ENCODE measurements around the gene PPP1R13B.
"Not testable (repeated sequence)": the region's sequence is repeated elsewhere in the genome, so short reads cannot be mapped to it uniquely, and the experiment has no call there.

Gene PPP1R13B

DNA sequence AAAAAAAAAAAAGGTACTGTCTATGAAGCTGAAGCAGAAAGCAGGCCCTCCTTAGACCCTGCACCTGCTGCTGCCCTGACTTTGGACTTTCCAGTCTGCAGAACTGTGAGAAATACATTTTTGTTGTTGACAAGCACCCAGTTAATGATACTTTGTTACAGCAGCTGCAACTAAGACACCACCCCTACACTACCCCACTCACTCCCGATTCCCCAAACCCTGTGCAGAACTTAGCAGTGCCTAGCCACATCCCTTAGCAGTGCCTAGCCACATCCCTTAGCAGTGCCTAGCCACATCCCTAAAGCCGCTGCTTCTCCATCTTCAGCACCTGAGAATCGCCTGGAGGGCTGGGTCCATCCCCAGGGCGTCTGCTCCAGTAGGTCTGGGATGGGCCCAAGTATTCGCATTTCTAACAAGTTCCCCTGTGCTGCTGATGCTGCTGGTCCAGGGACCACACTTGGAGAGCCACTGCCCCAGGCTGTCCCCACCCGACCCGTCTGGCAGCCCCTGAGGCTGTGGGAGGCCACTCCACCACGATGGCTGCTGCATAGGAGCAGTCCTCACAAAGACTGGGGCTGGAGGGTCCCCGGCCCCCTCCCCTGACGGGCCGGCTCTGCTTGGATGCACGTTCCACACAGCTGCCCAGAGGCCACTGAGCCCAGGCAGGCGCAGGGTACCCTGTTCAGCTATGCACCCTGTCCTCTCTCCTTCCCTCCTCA, 10.8 kb upstream of the PPP1R13B start:
- no peak for DNase-seq

DNA sequence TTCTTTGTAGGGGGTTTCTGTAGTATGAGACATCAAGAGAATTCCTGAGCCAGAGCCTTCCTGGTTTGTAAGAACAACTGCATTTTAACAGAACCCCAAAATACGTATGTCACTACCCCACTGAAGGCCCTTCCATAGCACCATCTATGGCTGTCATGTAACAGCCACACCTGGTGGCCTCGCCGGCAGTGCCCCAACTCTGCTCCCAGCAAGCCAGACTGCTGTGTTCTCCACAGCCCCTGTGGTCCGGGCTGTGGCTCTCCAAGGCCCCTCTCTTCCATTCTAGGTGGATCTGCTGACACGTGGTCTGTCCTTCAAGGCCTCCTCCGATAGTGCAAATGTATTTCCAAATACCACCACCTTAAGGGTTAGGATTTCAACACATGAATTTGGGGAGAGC, 9.9 kb upstream of the PPP1R13B start:
- no peak for DNase-seq

DNA sequence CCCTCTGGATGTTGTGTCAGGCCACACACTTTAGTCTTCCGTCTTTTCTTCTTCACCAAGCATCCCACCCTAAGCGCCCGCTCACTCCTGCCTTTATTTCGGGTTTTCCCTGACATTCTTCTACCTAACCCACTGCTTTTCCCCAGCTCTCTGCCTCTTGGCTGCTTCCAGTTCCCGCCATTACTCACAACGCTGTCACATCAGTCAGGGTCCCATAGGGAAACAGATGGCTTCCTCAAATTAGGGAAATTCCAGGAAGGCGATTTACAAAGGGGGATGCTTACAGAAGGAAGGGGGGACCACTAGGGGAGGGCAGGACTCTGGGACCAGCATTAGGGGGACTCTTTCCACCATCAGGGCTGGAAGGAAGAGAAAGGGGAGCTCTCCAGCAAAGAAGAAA, 9.2 kb upstream of the PPP1R13B start:
- no peak for DNase-seq

DNA sequence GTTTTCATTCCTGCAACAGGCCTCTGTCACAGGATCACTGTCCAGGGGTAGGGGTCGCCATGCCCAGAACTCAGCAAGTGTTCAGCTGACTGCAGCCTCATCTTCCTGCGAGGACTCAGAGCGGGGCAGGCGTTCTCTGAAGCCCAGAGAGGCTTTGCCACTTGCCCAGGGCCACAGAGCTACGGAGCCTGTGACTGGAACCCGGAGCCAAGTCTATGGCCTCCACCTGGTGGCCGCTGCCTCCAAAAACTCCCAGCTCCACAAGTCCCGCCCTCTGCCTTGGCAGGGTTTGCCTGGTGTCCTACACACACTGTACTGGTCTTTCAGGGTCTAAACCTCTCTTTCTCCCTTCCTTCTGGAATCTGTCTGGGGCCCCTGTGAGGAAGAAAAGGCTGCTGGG, 8.7 kb upstream of the PPP1R13B start:
- no peak for DNase-seq

DNA sequence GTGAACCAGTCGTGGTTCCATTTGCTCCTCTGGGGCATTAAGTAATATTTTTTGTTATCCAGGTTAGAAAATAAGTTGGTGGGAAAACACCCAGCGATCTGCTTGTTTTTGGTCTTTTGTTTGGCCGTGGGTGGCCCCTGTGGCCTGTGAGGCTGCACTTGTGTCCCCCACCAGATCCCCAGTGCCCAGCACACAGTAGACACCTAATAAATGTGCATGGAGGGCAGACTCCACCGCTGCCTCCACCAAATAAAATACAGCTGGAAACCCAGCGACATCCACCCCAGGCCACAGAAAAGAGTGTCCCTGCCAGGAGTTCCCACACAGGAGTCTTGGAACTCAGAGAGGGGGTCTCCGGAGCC, 8.3 kb upstream of the PPP1R13B start:
- DNase-seq = no peak

DNA sequence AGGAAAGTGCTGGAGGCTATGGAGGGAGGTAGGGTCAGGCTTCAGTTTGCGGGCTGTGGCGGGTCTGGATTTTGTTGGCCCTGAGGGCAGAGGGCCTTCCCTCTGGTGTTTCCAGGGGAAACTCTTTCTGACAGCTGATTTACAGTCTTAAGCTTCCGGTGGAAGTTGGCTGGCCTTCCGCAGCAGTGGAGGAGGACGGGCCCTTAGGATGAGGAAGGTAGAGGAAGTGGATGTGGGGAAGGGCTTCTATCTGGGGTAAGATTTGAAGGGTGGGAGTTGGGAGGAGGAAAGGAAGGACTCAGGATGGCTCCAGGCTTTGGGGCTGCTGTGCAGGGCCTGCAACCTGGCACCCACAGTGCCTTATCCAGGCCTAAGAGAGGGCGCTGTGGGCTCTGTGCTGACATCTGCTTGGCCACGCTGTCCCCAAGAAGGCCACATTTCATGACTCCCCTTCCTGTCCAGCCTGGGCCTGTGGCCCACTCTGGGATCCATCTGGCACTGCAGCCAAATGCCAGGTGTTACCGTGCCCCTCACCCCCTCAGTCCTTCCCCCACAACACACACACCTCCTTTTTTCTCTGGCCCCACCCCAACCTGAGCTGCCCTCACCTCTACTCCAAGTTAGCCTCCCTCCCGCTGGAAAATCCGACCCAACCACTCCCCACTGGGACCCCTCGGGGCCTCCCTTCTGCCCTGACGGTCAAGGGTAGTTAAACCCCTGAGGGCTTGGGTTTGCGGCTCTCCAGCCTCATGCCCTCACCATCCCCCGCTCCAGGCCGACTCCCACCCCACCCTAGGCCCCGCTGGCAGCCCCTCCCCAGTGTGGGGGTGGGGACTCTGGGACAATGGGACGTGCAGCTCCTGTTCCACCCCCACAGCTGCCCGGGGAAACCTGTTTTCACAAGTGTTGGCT, 7.7 kb upstream of the PPP1R13B start:
- no peak for DNase-seq

DNA sequence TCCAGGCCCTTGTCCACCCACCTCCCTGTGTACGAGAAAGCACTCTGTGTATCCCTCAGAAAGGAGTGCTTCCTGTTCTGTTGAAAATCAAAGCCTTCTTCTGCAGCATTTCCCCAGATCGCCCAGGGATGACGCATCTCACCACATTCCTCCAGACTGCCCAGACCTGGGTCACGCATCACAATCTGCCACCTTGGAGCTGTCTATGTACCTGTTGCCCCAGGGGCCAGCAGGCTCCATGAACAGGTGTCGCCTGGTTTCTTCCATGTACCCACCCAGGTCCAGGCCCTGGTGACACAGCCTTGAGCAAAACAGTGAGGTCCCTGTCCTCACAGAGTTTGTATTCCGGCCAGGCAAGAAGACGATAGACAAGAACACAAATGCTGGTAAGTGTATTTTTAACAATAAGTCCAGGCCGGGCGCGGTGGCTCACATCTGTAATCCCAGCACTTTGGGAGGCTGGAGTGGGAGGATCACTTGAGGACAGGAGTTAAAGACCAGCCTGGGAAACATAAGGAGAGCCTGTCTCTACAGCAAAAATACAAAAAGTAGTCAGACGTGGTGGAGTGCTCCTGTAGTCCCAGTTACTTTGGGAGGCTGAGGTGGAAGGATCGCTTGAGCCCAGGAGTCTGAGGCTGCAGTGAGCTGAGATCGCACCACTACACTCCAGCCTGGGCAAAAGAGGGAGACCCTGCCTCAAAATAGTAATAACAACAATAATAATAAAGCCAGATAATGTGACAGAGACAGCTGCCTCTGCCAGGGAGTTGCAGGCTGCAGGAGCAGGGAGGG, 6.8 kb upstream of the PPP1R13B start:
- DNase-seq = no peak

DNA sequence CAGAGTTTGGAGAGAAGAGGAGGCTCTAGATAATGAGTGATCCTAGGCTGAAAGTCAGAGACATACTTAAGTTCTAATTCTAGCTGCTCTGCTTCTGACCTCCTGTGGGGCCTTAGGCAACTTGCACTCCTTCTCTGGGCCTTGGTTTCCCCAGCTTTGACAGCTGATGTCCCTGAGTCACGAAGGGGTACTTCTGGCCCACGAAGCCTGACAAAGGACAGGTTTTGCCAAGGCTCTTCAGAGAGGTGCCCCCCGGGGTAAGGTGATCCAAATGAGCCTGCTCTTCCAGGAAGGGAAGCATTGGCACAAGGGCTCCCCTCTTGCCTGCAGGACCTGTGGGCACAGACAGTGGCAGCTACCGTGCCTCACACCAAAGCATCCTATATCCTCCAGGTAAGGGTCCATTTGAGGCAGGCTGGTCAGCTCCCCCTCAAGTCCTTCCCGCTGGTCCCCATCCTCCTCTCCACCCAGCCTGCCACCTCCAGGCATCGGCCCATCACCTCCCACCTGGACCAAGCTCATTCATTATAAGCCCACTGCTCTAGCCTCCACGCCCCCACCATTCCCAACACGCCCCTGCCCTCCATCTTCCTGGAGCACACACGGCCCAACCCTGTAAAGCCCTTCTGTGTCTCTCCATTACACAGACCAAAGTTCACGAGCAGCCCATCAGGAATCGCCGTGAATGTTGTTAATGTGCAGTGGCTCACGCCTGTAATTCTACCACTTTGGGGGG, 1.9 kb upstream of the PPP1R13B start:
- DNase-seq = no peak

DNA sequence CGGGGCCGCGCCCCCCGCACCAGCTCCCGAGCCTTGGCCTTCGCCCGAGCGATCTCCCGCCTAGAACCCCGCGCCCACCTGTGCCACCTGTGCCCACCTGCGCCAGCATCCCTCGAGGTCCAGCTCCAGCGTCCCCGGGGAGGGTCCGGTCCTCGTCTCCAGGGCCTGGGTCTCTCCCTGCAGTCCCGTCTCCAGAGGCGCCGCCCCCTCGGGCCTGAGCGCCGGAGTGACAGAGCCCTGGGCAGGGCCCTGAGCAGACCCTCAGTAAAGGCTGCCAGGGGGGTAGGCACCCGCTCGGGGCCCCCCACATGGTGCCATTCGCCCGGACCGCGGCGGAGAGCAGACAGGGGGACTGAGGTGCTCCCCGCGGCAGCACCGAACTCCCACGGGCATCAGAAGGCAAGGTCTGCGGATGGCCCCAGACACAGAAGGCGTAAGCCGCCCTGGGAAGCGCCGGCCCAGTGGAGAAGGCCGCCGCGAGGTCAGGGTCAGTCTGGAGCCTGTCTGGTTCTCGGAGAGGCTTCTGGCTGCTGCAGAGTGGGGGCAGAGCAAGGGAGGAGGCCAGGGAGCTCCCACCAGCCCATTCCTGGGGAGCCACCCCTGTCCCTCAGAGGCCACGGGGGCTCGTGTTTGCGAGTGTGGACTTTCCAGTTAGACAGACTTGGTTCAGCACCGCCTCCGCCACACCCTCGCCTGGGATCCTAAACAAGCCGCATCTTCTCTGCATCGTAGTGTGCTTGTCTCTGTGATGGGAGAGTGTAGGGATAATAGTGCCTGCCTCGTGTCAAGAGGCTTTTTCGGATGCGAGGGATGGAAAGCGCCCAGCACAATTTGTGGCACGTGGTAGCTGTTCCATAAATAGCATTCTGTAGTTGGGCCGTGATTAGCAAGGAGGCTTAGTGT, 1.1 kb upstream of the PPP1R13B start:
- DNase-seq = no peak

DNA sequence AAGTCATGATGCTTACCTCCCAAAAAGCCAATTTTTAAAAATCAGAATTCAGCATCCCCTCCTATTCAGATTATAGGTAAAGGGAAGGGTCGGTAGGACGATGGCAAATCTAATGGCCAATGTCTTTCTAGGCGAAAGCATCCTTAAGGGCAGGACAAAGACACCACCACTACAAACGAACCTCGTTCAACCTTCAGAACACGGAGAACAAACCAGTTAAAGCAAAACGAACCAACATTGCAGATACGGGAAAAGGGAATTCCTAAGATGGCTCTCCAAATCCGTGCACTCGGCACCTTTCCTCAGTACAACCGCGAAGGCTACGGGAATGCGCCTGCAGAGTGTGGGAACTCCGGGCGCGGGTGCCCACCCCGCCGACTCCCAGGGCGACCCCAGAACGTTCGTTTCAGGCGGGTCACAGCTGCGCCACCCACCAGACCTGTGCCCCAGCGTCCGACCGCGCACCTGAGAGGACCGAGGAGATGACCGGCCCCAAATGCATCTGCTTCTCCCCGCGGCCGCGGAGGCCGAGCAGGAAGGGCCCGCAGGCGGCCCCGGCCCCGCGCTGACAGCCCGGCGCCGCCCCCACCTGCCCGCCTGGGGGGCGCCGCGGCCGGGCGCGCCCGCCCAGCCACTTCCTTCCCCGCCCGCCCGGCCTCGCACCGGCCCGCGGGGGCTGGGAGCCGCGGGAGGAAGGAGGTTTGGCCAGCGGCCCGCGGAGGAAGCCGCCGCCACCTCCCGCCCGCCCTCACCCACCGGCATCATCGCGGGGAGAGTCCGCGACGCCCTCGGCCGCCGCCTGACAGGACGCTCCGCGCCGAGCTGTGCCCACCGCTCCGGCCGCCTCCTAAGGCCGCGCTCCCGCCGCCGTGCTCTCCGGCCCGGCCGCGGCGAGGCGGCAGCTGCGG, 578 bp downstream of the PPP1R13B start:
- no peak for DNase-seq

DNA sequence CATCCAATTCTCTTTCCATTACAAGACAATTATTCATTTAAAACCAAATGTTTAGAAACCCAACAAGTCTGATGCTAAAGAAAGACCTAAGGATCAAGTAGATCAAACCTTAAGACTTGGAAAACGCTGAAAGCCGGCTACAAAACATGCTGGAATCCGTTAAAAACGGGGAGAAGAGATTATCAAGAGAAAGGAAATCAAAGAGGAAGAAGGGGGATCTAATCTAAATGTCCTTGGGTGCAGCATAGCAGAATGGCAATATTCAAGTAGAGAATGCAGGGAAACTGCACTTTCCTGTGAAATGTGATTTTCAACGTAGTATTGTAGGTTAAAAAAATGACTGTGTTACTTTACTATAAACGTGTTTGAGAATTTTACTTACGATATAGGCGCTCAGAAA, 1.3 kb downstream of the PPP1R13B start:
- no peak for DNase-seq

DNA sequence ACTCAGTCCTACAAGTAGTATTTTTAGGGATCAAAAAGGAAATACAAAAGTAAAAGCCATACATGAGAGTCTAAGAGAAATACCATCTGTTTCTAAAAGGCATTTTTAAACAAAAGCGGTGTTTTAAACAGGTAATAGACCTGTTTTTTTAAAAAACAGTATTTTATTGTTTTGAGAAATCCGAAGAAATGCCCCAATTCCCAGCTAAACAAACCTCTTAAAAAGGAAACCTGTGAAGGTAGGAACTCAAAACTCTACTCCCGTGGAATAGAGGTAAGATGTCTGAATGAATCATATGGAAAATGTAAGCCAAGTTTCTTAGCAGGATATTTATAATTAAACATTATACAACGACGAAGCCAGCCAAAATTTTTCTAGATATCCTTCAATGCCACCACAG, 2.0 kb downstream of the PPP1R13B start:
- no peak for DNase-seq

DNA sequence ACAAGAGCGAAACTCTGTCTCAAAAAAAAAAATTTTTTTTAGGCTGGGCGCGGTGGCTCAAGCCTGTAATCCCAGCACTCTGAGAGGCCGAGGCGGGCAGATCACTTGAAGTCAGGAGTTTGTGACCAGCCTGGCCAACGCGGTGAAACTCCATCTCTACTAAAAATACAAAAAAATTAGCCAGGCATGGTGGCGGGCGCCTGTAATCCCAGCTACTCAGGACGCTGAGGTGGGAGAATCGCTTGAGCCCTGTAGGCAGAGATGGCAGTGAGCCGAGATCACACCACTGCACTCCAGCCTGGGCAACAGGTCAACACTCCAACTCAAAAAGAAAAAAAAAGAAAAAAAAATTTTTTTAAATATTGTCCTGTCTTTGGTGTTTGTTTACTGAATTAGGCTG, 6.1 kb downstream of the PPP1R13B start:
- not testable (repeated sequence) for DNase-seq

DNA sequence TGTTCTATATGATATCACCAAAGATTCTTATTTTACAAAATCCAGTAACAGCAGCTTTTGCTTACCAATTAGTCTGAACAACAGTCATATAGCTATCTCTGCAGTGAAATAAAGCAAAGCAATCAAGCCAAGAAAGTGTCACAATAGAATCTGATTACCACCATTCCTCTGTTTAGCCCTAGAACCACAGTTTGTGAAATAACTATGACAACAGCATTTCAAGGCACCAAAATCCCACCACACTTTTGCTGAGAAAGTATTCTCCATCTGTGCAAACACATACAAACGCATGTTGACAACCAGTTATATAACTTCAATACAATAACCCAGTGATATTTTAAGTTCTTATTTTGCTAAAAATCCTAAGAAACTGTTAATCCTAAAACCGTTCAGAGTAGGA, 7.4 kb downstream of the PPP1R13B start:
- no peak for DNase-seq

DNA sequence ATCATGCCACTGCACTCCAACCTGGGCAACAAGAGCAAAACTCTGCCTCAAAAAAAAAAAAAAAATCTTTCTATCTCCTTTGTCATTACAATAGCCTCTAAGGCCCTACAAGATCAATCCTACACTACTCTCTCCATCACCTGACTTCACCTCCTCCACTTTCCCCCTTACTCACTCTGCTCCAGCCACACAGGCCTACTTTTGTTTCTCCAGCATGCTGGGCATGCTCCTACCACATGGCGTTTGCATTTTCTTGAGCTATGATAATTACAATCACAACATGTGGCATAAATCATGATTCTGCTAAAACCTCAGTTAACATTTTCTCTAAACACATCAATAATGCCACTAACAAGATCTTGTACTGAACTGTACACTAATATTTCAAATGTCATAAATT, 7.8 kb downstream of the PPP1R13B start:
- DNase-seq = no peak

DNA sequence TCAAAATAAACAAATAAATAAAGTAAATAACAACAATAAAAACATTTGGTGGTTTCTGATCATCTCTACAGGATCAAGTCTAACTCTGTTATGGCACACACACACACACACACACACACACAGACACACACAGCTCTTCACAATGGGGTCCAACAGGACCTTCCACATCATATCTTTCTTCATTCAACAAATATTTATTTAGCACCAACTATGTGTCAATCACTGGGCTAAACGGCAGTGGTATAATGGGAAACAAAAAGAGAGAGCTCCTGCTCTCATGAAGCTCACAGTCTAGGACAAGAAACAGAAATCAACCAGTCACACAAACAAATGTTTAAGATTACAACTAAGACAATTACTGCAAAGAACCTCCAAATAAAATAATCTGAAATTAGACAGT, 9.3 kb downstream of the PPP1R13B start:
- DNase-seq = no peak

DNA sequence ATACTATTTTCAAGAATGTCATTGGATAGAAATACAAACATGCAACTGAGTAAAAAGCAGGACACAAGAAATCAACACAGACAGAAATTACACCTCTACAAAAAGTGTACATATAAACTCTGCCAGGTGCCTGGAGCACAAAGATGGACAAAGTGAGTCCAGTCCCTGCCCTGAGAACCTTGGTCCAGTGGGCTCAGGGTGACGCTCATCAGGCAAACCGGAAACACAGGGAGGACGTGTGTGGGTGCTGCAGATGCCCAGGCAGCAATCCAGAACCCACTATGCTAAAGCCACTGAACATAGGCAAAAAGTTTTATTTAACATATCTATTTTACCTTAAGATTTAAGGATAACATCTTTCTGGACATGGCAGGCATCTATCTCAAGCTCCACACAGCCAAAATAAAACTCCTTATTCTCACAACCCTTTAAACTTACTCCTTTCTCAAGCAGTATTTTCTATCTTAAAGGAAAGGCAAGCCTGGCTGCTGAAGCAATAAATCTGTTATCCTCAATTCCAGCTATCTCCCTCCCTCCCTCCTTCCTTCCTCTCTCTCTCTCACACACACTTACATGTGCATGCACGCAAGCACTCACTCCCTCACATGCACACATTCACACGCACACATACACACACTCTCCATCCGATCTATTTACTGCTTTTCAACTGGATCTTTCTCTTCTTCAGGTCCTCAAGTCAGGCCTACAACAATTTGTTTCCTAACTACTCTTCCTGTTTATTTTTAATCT, 10.2 kb downstream of the PPP1R13B start:
- DNase-seq = no peak

DNA sequence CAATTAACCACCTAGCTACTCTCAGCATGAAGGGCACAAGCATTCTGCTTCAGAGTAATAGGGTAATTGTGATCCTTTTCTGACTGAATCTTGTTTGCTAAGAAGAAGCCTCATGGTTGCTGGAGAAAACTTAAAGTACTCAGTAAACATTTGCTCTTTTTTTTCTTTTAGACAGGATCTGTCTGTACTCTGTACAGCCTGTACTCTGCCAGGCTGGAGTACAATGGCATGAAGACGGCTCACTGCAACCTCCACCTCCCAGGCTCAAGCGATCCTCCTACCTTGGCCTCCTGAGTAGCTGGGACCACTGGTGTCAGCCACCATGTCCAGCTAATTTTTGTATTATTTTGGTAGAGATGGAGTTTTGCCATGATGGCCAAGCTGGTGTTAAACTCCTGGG, 12.4 kb downstream of the PPP1R13B start:
- no peak for DNase-seq

DNA sequence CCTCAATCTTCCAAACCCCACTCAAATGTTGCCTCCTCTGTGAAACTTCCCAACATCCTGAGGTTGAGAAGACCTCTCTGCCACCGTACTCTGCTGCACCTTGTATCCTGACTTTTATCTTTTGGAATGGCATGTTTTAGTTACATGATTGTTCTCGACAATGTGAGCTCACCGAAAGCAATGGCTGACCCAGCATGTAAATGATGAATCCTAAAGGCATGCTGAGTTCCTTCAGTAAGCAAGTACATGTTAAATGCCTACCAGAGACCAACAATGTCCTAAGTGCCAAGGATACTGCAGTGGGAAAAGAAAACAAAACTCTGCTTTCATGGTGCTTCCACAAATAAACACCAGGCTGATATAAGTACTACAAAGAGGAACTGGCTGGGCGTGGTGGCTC, 13.7 kb downstream of the PPP1R13B start:
- no peak for DNase-seq

DNA sequence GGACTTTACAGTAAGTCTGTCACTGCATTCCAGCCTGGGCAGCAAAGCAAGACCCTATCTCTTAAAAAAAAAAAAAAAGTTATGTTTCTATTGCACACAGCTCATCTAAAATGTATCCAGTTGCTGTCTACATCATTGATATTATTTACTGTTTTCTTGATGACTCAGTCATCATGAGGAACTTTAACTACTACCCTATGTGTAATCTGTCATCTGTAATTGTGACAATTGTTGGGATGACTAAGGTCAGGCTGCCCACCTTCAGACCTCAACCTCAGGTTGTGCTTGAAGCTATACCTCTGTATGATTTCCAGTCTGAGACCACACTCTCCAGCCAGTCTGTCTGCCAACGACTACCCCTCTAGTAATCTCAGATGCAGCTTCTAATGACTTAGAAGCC, 15.3 kb downstream of the PPP1R13B start:
- no peak for DNase-seq
